Large intestine (tissue), 3 donors: Measurements from ENCODE around the gene KBTBD3. TPM values are rescaled to one million over a fixed set of nuclear protein-coding genes. Genes with fewer than 3 reads are reported as not detected.
A peak's percentile ranks its signal among the peaks of the same experiment; 100 is the strongest.

ENCODE experiments used
- DNase-seq, 2 donors: peaks; one replicate each; pipeline versions ENCODE4 v3.0.0 to v3.0.0-alpha.2; 2013
- H3K27ac ChIP-seq: one replicate; pipeline ENCODE4 v1.5.1; 2013; ENCODE audit warnings: low read length
- H3K27me3 ChIP-seq: 2 replicates; pipeline ENCODE4 v1.6.1; 2013; ENCODE audit warnings: low read length; ENCODE audit not compliant: control insufficient read depth, insufficient read depth
- H3K36me3 ChIP-seq: 2 replicates; pipeline ENCODE4 v1.6.1; 2013; ENCODE audit warnings: low read length; ENCODE audit not compliant: control insufficient read depth, insufficient read depth
- H3K4me1 ChIP-seq: one replicate; pipeline ENCODE4 v1.6.1; 2013; ENCODE audit warnings: low read length; ENCODE audit not compliant: control insufficient read depth, insufficient read depth
- H3K4me3 ChIP-seq: one replicate; pipeline ENCODE4 v1.5.1; 2013; ENCODE audit warnings: low read length
- H3K9me3 ChIP-seq: one replicate; pipeline ENCODE4 v1.6.1; 2013; ENCODE audit warnings: mild to moderate bottlenecking, low read depth, low read length, moderate library complexity; ENCODE audit not compliant: control insufficient read depth
- WGBS: methylation state at CpG from one replicate; pipeline ENCODE4 v1.1.5; 2013; ENCODE audit warnings: low lambda C conversion rate; ENCODE audit not compliant: insufficient coverage; 5-methylcytosine and 5-hydroxymethylcytosine counted together
- polyA plus RNA-seq: library from polyadenylated mRNA; unstranded; fragments of 120-200 nt; gene quantifications from one replicate; pipeline ENCODE4 v1.2.1, GENCODE V29; 2013

KBTBD3 gene
- polyA plus RNA-seq, 1 donor = 7.3 TPM

GRCh38 chr11:106088896-106089295 is 11.7 kb upstream of the KBTBD3 start:
- no peaks in the 10 kb centered on the region for H3K4me1 ChIP-seq
- H3K27me3 ChIP-seq = no peaks in the 10 kb centered on the region
- DNase-seq = no peak
- H3K36me3 ChIP-seq = peaks cover 37% of the 10 kb centered on the region
- no peak overlapping the region for H3K4me3 ChIP-seq
- no peaks in the 10 kb centered on the region for H3K9me3 ChIP-seq
- WGBS = 100% methylated on average over 2 of the region's 4 CpGs
- no peak overlapping the region for H3K27ac ChIP-seq

GRCh38 chr11:106087815-106088435 is 10.8 kb upstream of the KBTBD3 start:
- H3K27ac ChIP-seq = no peak overlapping the region
- peaks cover 34% of the 10 kb centered on the region for H3K36me3 ChIP-seq
- WGBS = 81% methylated on average over 4 of the region's 9 CpGs
- H3K4me1 ChIP-seq = no peaks in the 10 kb centered on the region
- peak; percentile 22 to 47 for DNase-seq
- H3K27me3 ChIP-seq = no peaks in the 10 kb centered on the region
- no peaks in the 10 kb centered on the region for H3K9me3 ChIP-seq
- no peak overlapping the region for H3K4me3 ChIP-seq

GRCh38 chr11:106086850-106087249 is 9.7 kb upstream of the KBTBD3 start:
- peaks cover 30% of the 10 kb centered on the region for H3K36me3 ChIP-seq
- H3K4me1 ChIP-seq = no peaks in the 10 kb centered on the region
- no CpG with 5 or more reads among the region's 2 CpGs for WGBS
- H3K9me3 ChIP-seq = no peaks in the 10 kb centered on the region
- no peak overlapping the region for H3K27ac ChIP-seq
- no peak for DNase-seq
- H3K27me3 ChIP-seq = no peaks in the 10 kb centered on the region
- H3K4me3 ChIP-seq = no peak overlapping the region

- no peaks in the 10 kb centered on the region for H3K9me3 ChIP-seq
- H3K27me3 ChIP-seq = no peaks in the 10 kb centered on the region
- H3K4me3 ChIP-seq = no peak overlapping the region
- H3K36me3 ChIP-seq = peaks cover 26% of the 10 kb centered on the region
- no CpG with 5 or more reads among the region's 1 CpG for WGBS
- H3K4me1 ChIP-seq = no peaks in the 10 kb centered on the region
- H3K27ac ChIP-seq = no peak overlapping the region
- no peak for DNase-seq
These were observed 9.0 kb upstream of the KBTBD3 start for GRCh38 chr11:106086135-106086534.

GRCh38 chr11:106082096-106082495 is 4.9 kb upstream of the KBTBD3 start:
- Histone ChIP-seq H3K9me3 (no peaks in the 10 kb centered on the region), H3K27me3 (no peaks in the 10 kb centered on the region), H3K4me3 (no peak overlapping the region), H3K36me3 (peaks cover 30% of the 10 kb centered on the region), H3K4me1 (no peaks in the 10 kb centered on the region), H3K27ac (no peak overlapping the region)
- no peak for DNase-seq

- Histone ChIP-seq H3K27me3 (no peaks in the 10 kb centered on the region), H3K9me3 (no peaks in the 10 kb centered on the region), H3K36me3 (peaks cover 19% of the 10 kb centered on the region), H3K4me3 (peak within 1 kb of the TSS; percentile 86), H3K27ac (peak within 1 kb of the TSS; percentile 98), H3K4me1 (no peaks in the 10 kb centered on the region)
- peak in 1 of 2 donors; percentile 12 for DNase-seq
- 0% methylated on average over 2 of the region's 55 CpGs for WGBS
These were observed 685 bp upstream of the KBTBD3 start, which contains the start of gene AASDHPPT for GRCh38 chr11:106077609-106078455. Gene AASDHPPT (plus strand): TSS chr11:106077662. CDS start chr11:106077711, 49 bp downstream.

GRCh38 chr11:106076171-106076918 is 802 bp downstream of the KBTBD3 start:
- Histone ChIP-seq H3K9me3 (no peaks in the 10 kb centered on the region), H3K4me3 (peak overlapping the region; percentile 86), H3K4me1 (no peaks in the 10 kb centered on the region), H3K36me3 (peaks cover 10% of the 10 kb centered on the region), H3K27ac (peak overlapping the region; percentile 98), H3K27me3 (no peaks in the 10 kb centered on the region)
- DNase-seq = no peak
- 38% methylated on average over 3 of the region's 19 CpGs for WGBS

GRCh38 chr11:106072804-106073203 is 4.3 kb downstream of the KBTBD3 start:
- Histone ChIP-seq H3K4me3 (no peak overlapping the region), H3K9me3 (no peaks in the 10 kb centered on the region), H3K4me1 (no peaks in the 10 kb centered on the region), H3K27ac (no peak overlapping the region), H3K36me3 (no peaks in the 10 kb centered on the region), H3K27me3 (no peaks in the 10 kb centered on the region)
- 89% methylated on average over 1 of the region's 1 CpG for WGBS
- no peak for DNase-seq

- Histone ChIP-seq H3K9me3 (no peaks in the 10 kb centered on the region), H3K4me3 (no peak overlapping the region), H3K4me1 (no peaks in the 10 kb centered on the region), H3K27me3 (no peaks in the 10 kb centered on the region), H3K27ac (no peak overlapping the region), H3K36me3 (no peaks in the 10 kb centered on the region)
- 100% methylated on average over 1 of the region's 3 CpGs for WGBS
- no peak for DNase-seq
These were observed 6.5 kb downstream of the KBTBD3 start for GRCh38 chr11:106070606-106071005.

GRCh38 chr11:106063009-106063408 is 14.1 kb downstream of the KBTBD3 start:
- DNase-seq = no peak
- Histone ChIP-seq H3K27ac (no peak overlapping the region), H3K36me3 (no peaks in the 10 kb centered on the region), H3K27me3 (no peaks in the 10 kb centered on the region), H3K4me1 (no peaks in the 10 kb centered on the region), H3K9me3 (no peaks in the 10 kb centered on the region), H3K4me3 (no peak overlapping the region)
